ENCODE data around the gene CLIC1. TPM values are rescaled to one million over a fixed set of nuclear protein-coding genes. Genes with fewer than 3 reads are reported as not detected.

The CLIC1 gene
- total RNA-seq, 2 experiments from 2014 or later: 61.2 to 61.5 TPM

- no peak for TF ChIP-seq CTCF (IDR thresholded peaks at IDR 0.05)
- H3K27me3 ChIP-seq (ENCODE audit: control insufficient read depth in 1 of 2, insufficient read depth in 2 of 2, low read length in 2 of 2): no peaks in the 10 kb centered on the region
- intact Hi-C loops (cut with DNase I, micrococcal nuclease): no loop called here
- Mint-ChIP-seq H3K36me3 (ENCODE audit: low read depth) (peaks cover 11% of the 10 kb centered on the region), H3K27me3 (no peaks in the 10 kb centered on the region), H3K27ac (no peak overlapping the region), H3K4me1 (ENCODE audit: low read depth) (peaks cover 31% of the 10 kb centered on the region), H3K4me3 (no peak overlapping the region), H3K9me3 (no peaks in the 10 kb centered on the region)
- ChIA-PET CTCF (no interaction called here), POLR2A (no interaction called here)
- ATAC-seq (ENCODE audit: poor library complexity): no peak
- no peak for DNase-seq
- peaks cover 29% of the 10 kb centered on the region for H3K4me1 ChIP-seq (ENCODE audit: insufficient read depth, low read length)
- no peaks in the 10 kb centered on the region for H3K36me3 ChIP-seq (ENCODE audit: insufficient read depth, low read length)
- H3K27ac ChIP-seq (ENCODE audit: low read depth in 1 of 2, low read length in 2 of 2): no peak overlapping the region
- no peak overlapping the region for H3K4me3 ChIP-seq (ENCODE audit: low read length)
- no peaks in the 10 kb centered on the region for H3K9me3 ChIP-seq (ENCODE audit: control insufficient read depth in 1 of 2, insufficient read depth in 1 of 2, low read length in 2 of 2)
These were observed 6.6 kb upstream of the CLIC1 start for GRCh38 chr6:31742894-31743293.

- peak overlapping the region; percentile 49 for H3K4me3 Mint-ChIP-seq
- ChIA-PET CTCF (interaction anchor here (4.9 kb wide), 1 partner anchor 28 kb away, joined by 34 read pairs; no protein-coding TSS in a partner anchor), POLR2A (interaction anchor here (0.6 kb wide), 1 partner anchor 160 kb away, joined by 3 read pairs; no protein-coding TSS in a partner anchor)
- TF ChIP-seq CTCF (IDR thresholded peaks at IDR 0.05): no peak
- Histone ChIP-seq H3K4me3 (ENCODE audit: low read length) (no peak overlapping the region), H3K9me3 (ENCODE audit: control insufficient read depth in 1 of 2, insufficient read depth in 1 of 2, low read length in 2 of 2) (no peaks in the 10 kb centered on the region), H3K36me3 (ENCODE audit: insufficient read depth, low read length) (no peaks in the 10 kb centered on the region), H3K27me3 (ENCODE audit: control insufficient read depth in 1 of 2, insufficient read depth in 2 of 2, low read length in 2 of 2) (no peaks in the 10 kb centered on the region), H3K4me1 (ENCODE audit: insufficient read depth, low read length) (peaks cover 40% of the 10 kb centered on the region), H3K27ac (ENCODE audit: low read depth in 1 of 2, low read length in 2 of 2) (no peak overlapping the region)
- no peak overlapping the region for H3K27ac Mint-ChIP-seq
- no peak for ATAC-seq (ENCODE audit: poor library complexity)
- intact Hi-C loops (cut with DNase I, micrococcal nuclease): no loop called here
- peaks cover 41% of the 10 kb centered on the region for H3K4me1 Mint-ChIP-seq (ENCODE audit: low read depth)
- no peaks in the 10 kb centered on the region for H3K27me3 Mint-ChIP-seq
- no peaks in the 10 kb centered on the region for H3K9me3 Mint-ChIP-seq
- H3K36me3 Mint-ChIP-seq (ENCODE audit: low read depth): peaks cover 11% of the 10 kb centered on the region
- no peak for DNase-seq
These were observed 5.5 kb upstream of the CLIC1 start for GRCh38 chr6:31741815-31742214.

GRCh38 chr6:31740397-31741223 lies 4.3 kb upstream of the CLIC1 start:
- ATAC-seq (ENCODE audit: poor library complexity) (no peak), DNase-seq (peak in 1 of 14 experiments; percentile 35)
- intact Hi-C loops (cut with DNase I, micrococcal nuclease): no loop called here
- Mint-ChIP-seq H3K9me3 (no peaks in the 10 kb centered on the region), H3K36me3 (ENCODE audit: low read depth) (peaks cover 19% of the 10 kb centered on the region), H3K27ac (peak overlapping the region; percentile 85), H3K27me3 (no peaks in the 10 kb centered on the region), H3K4me3 (peak overlapping the region; percentile 90), H3K4me1 (ENCODE audit: low read depth) (peaks cover 53% of the 10 kb centered on the region)
- H3K4me3 ChIP-seq (ENCODE audit: low read length): peak overlapping the region; percentile 87
- H3K9me3 ChIP-seq (ENCODE audit: control insufficient read depth in 1 of 2, insufficient read depth in 1 of 2, low read length in 2 of 2): no peaks in the 10 kb centered on the region
- peak overlapping the region in 1 of 2 donors; percentile 43 for H3K27ac ChIP-seq (ENCODE audit: low read depth in 1 of 2, low read length in 2 of 2)
- no peaks in the 10 kb centered on the region for H3K36me3 ChIP-seq (ENCODE audit: insufficient read depth, low read length)
- H3K4me1 ChIP-seq (ENCODE audit: insufficient read depth, low read length): peaks cover 47% of the 10 kb centered on the region
- TF ChIP-seq CTCF (IDR thresholded peaks at IDR 0.05): no peak
- no peaks in the 10 kb centered on the region for H3K27me3 ChIP-seq (ENCODE audit: control insufficient read depth in 1 of 2, insufficient read depth in 2 of 2, low read length in 2 of 2)
- ChIA-PET POLR2A (interaction anchor here (0.7 to 2.1 kb wide), 10 partner anchors 30 to 231 kb away, joined by 3 to 14 read pairs (median 5); partner anchors contain the start of genes ABHD16A, DXO, GPANK1 and LSM2), CTCF (interaction anchor here (0.9 to 4.9 kb wide), 8 partner anchors 13 to 89 kb away, joined by 3 to 41 read pairs (median 6); partner anchors contain the start of genes DDAH2 and VARS1)

Measured in CD4-positive, alpha-beta T cell (primary cell).